Measurements from ENCODE around the gene POF1B. TPM values are rescaled to one million over a fixed set of nuclear protein-coding genes. Genes with fewer than 3 reads are reported as not detected.

Gene POF1B
- polyA plus RNA-seq, 1 donor (not counting 4 experiments of a cell fraction or from before 2014, with no cell fraction given): 11.9 TPM

- no peak overlapping the region for H3K9ac ChIP-seq (ENCODE audit: control insufficient read depth, extremely low read depth, insufficient read depth, low read length)
- no peaks in the 10 kb centered on the region for H3K27me3 ChIP-seq (ENCODE audit: control insufficient read depth, extremely low read depth, insufficient read depth, low read length)
- no peaks in the 10 kb centered on the region for H4K20me1 ChIP-seq (ENCODE audit: control insufficient read depth, extremely low read depth, insufficient read depth, low read length)
- H3K4me1 ChIP-seq (ENCODE audit: control insufficient read depth, extremely low read depth, insufficient read depth, low read length): no peaks in the 10 kb centered on the region
- H3K4me2 ChIP-seq (ENCODE audit: control insufficient read depth, extremely low read depth, insufficient read depth, low read depth, low read length): no peak overlapping the region
- TF ChIP-seq, protein P1, sequence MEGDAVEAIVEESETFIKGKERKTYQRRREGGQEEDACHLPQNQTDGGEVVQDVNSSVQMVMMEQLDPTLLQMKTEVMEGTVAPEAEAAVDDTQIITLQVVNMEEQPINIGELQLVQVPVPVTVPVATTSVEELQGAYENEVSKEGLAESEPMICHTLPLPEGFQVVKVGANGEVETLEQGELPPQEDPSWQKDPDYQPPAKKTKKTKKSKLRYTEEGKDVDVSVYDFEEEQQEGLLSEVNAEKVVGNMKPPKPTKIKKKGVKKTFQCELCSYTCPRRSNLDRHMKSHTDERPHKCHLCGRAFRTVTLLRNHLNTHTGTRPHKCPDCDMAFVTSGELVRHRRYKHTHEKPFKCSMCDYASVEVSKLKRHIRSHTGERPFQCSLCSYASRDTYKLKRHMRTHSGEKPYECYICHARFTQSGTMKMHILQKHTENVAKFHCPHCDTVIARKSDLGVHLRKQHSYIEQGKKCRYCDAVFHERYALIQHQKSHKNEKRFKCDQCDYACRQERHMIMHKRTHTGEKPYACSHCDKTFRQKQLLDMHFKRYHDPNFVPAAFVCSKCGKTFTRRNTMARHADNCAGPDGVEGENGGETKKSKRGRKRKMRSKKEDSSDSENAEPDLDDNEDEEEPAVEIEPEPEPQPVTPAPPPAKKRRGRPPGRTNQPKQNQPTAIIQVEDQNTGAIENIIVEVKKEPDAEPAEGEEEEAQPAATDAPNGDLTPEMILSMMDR (optimal IDR thresholded peaks at IDR 0.05 in 1 of 3, IDR thresholded peaks at IDR 0.05 in 1 of 3, conservative IDR thresholded peaks at IDR 0.05 in 1 of 3; ENCODE audit: extremely low read depth in 1 of 3, insufficient read depth in 2 of 3, low read length in 3 of 3): no peak
- no peak for TF ChIP-seq EZH2 (IDR thresholded peaks at IDR 0.05; ENCODE audit: low read length)
- no peak overlapping the region for H3K4me3 ChIP-seq (ENCODE audit: control insufficient read depth in 2 of 3, extremely low read depth in 1 of 3, insufficient read depth in 2 of 3, low read depth in 1 of 3, low read length in 3 of 3)
- no peaks in the 10 kb centered on the region for H3K9me3 ChIP-seq (ENCODE audit: control insufficient read depth, low read depth, low read length)
- no peak overlapping the region for H3K27ac ChIP-seq (ENCODE audit: control insufficient read depth, insufficient read depth, low read length)
- H3K9me1 ChIP-seq (ENCODE audit: control insufficient read depth, extremely low read depth, insufficient read depth, low read length): no peaks in the 10 kb centered on the region
- H2AFZ ChIP-seq (ENCODE audit: control insufficient read depth, low read length): no peak overlapping the region
- DNase-seq (ENCODE audit: low read depth, low spot score): no peak
- no peaks in the 10 kb centered on the region for H3K36me3 ChIP-seq (ENCODE audit: control insufficient read depth in 2 of 2, extremely low read depth in 1 of 2, insufficient read depth in 2 of 2, low read length in 2 of 2)
- no peak for FAIRE-seq
- H3K79me2 ChIP-seq (ENCODE audit: control insufficient read depth, insufficient read depth, low read length): no peaks in the 10 kb centered on the region
- dilution Hi-C loops (cut with MboI; ENCODE audit: extremely low pct_ligation_motif_present, low sequenced_read_pairs): no loop called here
These were observed 33.9 kb downstream of the POF1B start for GRCh38 chrX:85345523-85345922.

DNA sequence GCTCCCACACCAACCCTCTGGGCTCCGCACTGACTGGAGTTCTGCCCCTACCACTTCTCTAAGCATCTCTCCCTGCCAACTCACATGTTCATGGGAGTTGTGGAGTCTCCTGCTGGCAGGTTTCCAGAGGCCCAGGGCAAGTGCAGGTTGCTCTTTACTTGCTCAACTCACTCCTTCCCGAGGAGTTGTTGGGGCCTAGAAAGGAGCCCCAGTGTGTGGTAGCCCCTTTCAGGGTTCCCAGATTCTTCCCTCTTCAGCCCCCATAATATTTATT lies 52.5 kb downstream of the POF1B start:
- no peaks in the 10 kb centered on the region for H3K79me2 ChIP-seq (ENCODE audit: control insufficient read depth, insufficient read depth, low read length)
- H4K20me1 ChIP-seq (ENCODE audit: control insufficient read depth, extremely low read depth, insufficient read depth, low read length): no peaks in the 10 kb centered on the region
- DNase-seq (ENCODE audit: low read depth, low spot score) (no peak), FAIRE-seq (no peak)
- H3K27ac ChIP-seq (ENCODE audit: control insufficient read depth, insufficient read depth, low read length): no peak overlapping the region
- H3K9ac ChIP-seq (ENCODE audit: control insufficient read depth, extremely low read depth, insufficient read depth, low read length): no peak overlapping the region
- H3K9me3 ChIP-seq (ENCODE audit: control insufficient read depth, low read depth, low read length): peaks cover 2% of the 10 kb centered on the region
- H3K4me1 ChIP-seq (ENCODE audit: control insufficient read depth, extremely low read depth, insufficient read depth, low read length): no peaks in the 10 kb centered on the region
- dilution Hi-C loops (cut with MboI; ENCODE audit: extremely low pct_ligation_motif_present, low sequenced_read_pairs): no loop called here
- no peaks in the 10 kb centered on the region for H3K27me3 ChIP-seq (ENCODE audit: control insufficient read depth, extremely low read depth, insufficient read depth, low read length)
- H2AFZ ChIP-seq (ENCODE audit: control insufficient read depth, low read length): no peak overlapping the region
- no peaks in the 10 kb centered on the region for H3K36me3 ChIP-seq (ENCODE audit: control insufficient read depth in 2 of 2, extremely low read depth in 1 of 2, insufficient read depth in 2 of 2, low read length in 2 of 2)
- H3K4me2 ChIP-seq (ENCODE audit: control insufficient read depth, extremely low read depth, insufficient read depth, low read depth, low read length): no peak overlapping the region
- no peaks in the 10 kb centered on the region for H3K9me1 ChIP-seq (ENCODE audit: control insufficient read depth, extremely low read depth, insufficient read depth, low read length)
- TF ChIP-seq EZH2 (IDR thresholded peaks at IDR 0.05; ENCODE audit: low read length): no peak
- TF ChIP-seq, protein P1 (optimal IDR thresholded peaks at IDR 0.05 in 1 of 3, IDR thresholded peaks at IDR 0.05 in 1 of 3, conservative IDR thresholded peaks at IDR 0.05 in 1 of 3; ENCODE audit: extremely low read depth in 1 of 3, insufficient read depth in 2 of 3, low read length in 3 of 3): no peak
- no peak overlapping the region for H3K4me3 ChIP-seq (ENCODE audit: control insufficient read depth in 2 of 3, extremely low read depth in 1 of 3, insufficient read depth in 2 of 3, low read depth in 1 of 3, low read length in 3 of 3)

Measured in keratinocyte (primary cell).